Esophagus squamous epithelium (tissue), 4 donors: ENCODE measurements around the gene CDC123.
"Not testable (repeated sequence)": the region's sequence is repeated elsewhere in the genome, so short reads cannot be mapped to it uniquely, and the experiment has no call there.

Experiments
- POLR2A ChIP-seq, 4 donors: fragments of 450-650 bp; IDR thresholded peaks; one replicate each; pipeline ENCODE4 v1.6.1; 2017; ENCODE audit warnings: antibody characterized with exemption in 4 of 4, mild to moderate bottlenecking in 4 of 4, moderate library complexity in 3 of 4
- TF ChIP-seq, protein P1 (sequence below), 6 experiments: fragments of 450-650 bp in 4 of 6; fragments of 200-600 bp in 2 of 6; sonication (generic) in 2 of 6; IDR thresholded peaks; one replicate each; pipeline ENCODE4 v1.5.1; 2016 to 2019; ENCODE audit warnings: antibody characterized with exemption in 6 of 6, mild to moderate bottlenecking in 4 of 6, moderate library complexity in 4 of 6

- TF ChIP-seq, protein P1, sequence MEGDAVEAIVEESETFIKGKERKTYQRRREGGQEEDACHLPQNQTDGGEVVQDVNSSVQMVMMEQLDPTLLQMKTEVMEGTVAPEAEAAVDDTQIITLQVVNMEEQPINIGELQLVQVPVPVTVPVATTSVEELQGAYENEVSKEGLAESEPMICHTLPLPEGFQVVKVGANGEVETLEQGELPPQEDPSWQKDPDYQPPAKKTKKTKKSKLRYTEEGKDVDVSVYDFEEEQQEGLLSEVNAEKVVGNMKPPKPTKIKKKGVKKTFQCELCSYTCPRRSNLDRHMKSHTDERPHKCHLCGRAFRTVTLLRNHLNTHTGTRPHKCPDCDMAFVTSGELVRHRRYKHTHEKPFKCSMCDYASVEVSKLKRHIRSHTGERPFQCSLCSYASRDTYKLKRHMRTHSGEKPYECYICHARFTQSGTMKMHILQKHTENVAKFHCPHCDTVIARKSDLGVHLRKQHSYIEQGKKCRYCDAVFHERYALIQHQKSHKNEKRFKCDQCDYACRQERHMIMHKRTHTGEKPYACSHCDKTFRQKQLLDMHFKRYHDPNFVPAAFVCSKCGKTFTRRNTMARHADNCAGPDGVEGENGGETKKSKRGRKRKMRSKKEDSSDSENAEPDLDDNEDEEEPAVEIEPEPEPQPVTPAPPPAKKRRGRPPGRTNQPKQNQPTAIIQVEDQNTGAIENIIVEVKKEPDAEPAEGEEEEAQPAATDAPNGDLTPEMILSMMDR (IDR thresholded peaks at IDR 0.05), result not testable (repeated sequence)
- not testable (repeated sequence) for TF ChIP-seq POLR2A (IDR thresholded peaks at IDR 0.05)
Measured at GRCh38 chr10:12226438-12226837, 30.4 kb downstream of the CDC123 start.
